Activated T-cell treated with anti-CD3 and anti-CD28 coated beads for 48 hours (primary cell): Measurements from ENCODE around the gene BRD3OS.
A peak's percentile ranks its signal among the peaks of the same experiment; 100 is the strongest.
"Not testable (repeated sequence)": the region's sequence is repeated elsewhere in the genome, so short reads cannot be mapped to it uniquely, and the experiment has no call there.

Experiments used
- DNase-seq: peaks from one replicate; pipeline ENCODE4 v3.0.0-alpha.2; 2020; ENCODE audit warnings: low read depth

Gene BRD3OS

GRCh38 chr9:133988771-133989170 lies 36.5 kb upstream of the BRD3OS start:
- not testable (repeated sequence) for DNase-seq

GRCh38 chr9:133989625-133990365 lies 35.5 kb upstream of the BRD3OS start:
- no peak for DNase-seq

DNA sequence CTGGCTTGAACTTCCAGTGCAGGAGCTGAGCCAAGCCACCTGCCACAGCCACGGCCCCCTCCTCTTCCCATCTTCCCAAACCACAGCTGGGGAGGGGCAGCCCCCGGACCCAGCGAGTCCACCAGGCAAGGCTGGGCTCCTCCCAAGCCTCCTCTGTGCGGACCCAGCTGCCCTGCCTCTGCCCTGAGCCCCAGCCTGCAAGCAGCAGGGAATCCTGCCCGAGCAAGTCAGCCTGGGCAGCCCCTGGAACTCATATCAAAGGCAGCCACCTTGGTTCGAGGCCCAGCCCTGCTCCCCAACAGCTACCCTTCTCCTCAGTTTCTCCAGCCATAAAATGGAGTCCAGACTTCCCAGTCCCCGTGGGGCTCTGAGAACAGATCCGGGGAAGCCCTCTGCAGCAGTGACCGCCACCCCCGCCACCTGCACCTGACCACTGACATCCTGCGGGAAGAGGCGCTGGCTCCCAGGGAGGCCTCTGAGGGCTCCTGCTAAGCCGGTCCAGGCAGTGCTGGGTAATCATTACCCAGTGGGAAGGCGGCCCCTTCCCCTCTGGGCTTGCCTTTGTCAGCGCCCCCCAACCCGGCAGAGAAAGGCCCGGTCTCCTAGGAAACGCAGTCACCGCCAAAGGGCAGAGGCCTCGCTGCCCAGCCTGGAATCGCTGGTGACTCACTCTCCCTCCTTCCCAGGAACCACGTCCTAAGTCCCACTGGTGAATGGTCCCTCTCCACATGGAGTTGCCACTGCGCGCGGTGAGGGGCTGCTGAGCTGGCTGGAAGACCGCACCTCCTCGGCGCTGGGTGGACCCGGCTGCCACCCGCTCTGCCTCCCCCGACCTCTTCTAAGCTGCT lies 34.7 kb upstream of the BRD3OS start:
- no peak for DNase-seq

- DNase-seq = no peak
Observed at GRCh38 chr9:133991214-133991921, 33.9 kb upstream of the BRD3OS start.

DNA sequence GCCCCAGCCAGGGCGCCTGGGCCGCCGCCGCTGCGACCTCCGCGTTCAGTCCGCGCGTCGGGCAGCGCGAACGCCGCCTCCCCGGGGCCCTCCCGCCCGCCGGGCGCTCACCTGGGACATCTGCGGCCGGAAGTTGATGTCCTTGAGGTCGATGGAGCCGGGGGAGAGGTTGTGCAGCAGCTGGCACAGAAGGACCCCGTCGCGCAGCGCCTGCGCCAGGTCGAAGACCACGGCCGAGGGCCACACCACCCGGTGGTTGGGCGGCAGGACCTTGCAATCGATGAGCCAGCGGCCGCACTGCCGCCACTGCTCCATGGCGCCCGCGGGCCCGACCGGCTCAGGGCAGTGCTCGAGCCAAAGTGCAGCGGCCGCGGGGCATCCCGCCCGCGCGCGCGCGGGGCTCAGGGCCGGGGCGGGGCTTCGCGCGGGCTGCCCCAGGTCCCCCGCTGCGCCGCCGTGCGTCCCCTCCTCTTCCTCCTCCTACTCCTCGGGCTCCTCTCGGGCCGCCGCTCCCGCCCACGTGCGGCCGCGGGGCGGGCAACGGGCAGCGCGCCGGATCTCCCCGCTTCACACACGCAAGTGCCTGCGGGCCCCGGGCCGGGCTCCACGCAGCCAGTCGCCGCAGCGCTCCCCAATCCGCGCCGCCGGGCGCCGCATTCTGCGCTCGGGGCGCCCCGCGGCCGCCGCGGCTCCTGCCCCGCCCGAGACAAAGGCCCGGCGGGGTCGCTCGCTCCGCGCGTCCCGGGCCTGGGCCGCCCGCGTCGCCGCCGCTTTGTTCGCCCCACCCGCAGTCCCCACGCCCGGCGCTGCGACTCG lies 33.1 kb upstream of the BRD3OS start, which contains the start of gene VAV2:
TSS of gene VAV2 (minus strand) at position 361 of the 816 bp plus-strand sequence. CDS start at position 315, 46 bp downstream.
- DNase-seq = peak; percentile 40

GRCh38 chr9:133992780-133993634 lies 32.3 kb upstream of the BRD3OS start:
- DNase-seq = peak; percentile 74

DNA sequence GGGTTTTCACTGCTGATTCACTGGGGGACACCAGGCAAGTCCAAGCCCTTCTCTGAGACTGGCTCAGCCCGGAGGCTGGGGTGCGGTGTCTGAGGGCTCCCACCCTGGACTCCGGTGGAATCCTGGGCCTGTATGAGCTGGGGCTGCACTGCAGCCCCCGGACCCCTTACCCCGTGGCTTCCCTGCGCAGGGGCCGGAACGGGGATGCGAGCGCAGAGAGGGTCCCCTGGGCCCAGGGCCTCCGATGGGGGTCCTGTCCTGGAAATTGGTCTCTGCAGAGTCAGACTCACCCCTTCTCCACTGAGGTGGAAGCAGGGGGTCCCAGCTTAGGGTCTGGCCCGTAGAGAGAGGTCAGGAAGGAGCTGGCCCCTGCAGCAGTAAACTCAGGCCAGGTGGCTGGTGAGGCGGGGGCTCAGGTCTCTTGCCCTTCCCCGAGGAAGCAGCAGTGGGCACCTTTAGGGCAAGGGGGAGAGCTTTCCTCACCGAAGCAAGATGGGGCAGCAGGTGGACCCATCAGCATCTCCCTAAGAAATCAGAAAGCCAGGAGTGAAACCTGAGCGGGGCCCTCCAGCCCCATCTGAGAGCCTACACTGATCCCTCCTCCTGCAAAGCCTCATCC lies 31.5 kb upstream of the BRD3OS start:
- no peak for DNase-seq

DNA sequence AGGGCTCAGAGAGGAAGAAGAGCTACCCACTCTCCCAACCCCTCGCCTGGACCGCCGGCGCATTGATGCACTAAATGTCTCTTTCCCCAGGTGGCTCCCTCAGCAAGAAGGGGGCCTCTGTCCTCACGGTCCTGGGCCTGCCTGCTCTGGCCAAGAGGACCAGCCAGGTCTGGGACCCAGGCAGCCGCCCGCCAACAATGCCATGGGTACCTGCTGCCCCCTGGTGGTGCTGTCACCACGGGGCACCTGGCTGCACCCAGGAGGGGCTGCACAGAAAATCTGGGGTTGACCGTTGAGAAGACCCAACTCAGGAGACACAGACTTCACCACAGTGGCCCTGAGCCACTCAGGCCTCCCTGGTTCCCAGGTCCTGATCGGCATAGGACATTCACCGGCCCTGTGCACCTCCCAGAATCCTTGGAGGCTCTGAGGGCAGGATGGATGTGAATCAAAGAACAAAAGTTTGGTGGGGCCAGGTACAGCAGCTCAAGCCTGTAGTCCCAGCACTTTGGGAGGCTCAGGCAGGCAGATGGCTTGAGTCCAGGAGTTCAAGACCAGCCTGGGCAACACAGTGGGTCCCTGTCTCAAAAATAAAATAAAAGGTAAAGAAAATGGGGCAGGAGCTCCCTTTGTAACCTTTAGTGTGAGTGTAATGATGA lies 30.8 kb upstream of the BRD3OS start:
- peak; percentile 74 for DNase-seq

DNA sequence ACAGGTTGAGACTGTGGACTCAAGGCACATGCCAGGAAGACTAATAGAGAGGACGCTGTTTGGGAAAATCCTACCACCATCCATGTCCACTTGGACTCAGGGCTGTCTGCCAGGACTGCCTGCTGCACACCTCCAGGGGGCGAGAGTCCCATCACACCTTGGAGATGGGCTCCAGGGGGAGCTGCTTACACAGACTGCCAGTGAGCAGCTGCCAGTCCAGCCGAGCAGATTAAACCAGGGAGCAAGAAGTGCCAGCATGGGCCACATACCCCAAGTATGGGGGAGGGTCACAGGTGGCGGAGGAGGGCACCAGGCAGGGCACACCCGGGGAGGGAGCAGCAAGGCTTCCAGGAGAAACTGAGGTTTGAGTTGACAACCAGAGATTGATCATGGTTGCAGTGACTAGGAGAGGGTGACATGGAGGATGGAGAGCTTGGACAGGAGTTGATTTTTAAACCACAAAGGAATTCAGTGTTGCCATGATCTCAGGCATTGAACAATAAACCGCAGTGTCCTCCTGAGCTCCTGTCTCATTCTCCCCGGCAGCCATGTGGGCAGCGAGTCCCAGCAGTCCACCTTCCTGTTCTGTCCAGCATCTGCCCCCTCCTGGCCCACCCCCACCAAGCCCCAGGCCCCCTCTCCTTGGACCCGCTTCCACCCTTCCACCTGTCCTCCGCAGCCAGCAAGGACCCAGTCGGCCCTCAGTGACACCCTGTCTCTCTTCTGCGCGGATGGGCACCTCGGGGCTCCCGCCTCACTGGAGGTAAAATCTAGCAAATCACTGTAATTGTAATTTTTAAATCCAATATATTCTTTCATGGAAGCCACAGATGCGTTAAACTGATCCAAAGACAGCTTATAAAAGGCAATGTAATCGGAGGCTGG lies 30.0 kb upstream of the BRD3OS start:
- DNase-seq = no peak

DNA sequence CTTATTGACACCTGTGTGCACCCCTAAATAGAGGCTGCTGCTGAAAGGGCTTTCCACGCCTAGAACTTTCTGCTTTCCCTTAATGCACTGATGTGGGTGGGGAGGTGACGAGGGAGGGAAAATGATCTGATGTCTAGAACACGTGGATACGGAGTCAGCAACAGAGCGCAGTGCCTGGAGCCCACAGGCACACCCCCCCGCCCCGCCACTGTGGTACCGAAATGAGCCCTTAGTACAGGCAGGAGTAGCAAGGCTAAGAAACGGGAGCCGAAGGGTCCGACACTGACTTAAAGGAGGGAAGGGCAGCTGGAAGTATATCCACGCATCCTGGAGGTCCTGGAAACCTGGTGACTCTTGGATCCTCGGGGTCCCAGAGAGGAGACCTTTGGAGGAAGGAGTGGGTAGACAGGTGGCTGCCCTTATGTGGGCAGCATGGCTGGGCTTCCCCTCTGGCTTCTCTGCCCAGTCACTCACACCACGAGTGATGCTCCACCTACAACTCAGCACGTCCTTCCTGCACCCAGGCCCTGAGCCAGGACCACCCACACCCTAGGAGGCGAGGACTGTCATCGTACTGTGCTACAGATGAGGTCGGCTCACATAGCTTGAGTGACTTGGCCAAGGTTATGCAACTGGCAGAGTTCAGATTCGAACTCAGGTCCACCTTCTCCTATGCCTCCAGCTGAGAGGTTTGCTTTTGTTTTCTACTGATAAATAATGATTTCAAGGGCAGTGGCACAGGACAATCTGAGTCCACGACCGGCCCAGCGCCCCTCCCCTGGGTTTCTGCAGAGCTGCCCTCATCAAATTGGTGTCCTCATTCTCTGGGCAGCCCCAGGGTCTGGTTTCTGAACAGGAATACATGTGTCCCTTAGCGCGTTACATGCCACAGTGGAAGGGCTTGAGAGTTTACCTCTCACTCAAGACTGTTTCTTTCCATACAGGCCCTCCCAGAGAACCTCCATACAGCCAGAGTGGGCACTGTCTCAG lies 28.5 kb upstream of the BRD3OS start:
- no peak for DNase-seq

GRCh38 chr9:133997584-133997983 lies 27.7 kb upstream of the BRD3OS start:
- DNase-seq = no peak

DNA sequence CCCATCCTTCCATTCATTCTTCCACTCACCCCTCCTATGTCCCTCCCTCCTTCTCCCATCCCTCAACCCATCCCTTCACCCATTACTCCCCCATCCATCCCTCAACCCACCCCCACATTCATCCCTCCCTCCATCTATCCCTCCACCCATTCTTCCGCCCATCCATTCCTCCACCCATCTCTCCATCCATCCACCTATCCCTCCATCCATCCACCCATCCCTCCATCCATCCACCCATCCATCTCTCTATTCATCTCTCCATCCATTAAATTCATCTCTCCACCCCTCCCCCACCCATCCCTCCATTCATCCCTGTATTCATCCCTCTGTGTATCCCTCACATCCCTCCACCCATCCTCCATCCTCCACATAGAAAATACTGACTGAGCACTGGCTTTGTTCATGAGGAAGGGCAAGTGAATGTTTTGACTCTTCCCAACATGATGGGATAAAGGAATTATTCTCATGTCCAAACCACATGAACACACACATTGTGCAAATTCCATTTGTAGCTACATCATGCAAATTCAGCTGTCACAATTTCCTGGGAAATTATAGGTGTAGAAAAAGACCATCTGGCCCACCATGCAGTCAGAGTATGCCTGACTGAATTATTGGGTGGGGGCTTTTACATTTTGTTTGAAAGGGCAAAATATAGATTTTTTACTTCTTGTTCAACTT lies 26.2 kb upstream of the BRD3OS start:
- DNase-seq = no peak

DNA sequence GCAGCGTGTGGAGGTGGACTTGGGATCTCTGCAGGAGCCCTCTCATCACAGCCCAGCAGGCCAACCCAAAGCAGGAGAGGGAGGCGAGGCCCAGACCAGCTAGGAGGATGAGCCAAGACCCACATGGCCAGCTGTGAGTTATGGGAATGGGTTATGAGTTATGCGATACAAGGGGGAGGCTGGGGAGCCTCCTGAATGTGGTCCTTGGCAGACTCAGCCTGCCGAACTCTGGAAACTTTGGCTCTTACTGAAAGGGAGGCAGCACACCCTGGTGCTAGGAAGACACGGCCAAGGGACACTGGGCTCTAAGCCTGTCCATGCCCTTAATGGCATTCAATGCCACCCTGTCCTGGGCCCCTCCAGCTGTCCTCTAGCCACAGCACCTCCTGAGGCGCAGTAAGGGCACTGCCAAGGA lies 25.4 kb upstream of the BRD3OS start:
- no peak for DNase-seq

- DNase-seq = no peak
Observed at GRCh38 chr9:134002796-134003195, 22.5 kb upstream of the BRD3OS start.

GRCh38 chr9:134003237-134003636 lies 22.0 kb upstream of the BRD3OS start:
- no peak for DNase-seq

DNA sequence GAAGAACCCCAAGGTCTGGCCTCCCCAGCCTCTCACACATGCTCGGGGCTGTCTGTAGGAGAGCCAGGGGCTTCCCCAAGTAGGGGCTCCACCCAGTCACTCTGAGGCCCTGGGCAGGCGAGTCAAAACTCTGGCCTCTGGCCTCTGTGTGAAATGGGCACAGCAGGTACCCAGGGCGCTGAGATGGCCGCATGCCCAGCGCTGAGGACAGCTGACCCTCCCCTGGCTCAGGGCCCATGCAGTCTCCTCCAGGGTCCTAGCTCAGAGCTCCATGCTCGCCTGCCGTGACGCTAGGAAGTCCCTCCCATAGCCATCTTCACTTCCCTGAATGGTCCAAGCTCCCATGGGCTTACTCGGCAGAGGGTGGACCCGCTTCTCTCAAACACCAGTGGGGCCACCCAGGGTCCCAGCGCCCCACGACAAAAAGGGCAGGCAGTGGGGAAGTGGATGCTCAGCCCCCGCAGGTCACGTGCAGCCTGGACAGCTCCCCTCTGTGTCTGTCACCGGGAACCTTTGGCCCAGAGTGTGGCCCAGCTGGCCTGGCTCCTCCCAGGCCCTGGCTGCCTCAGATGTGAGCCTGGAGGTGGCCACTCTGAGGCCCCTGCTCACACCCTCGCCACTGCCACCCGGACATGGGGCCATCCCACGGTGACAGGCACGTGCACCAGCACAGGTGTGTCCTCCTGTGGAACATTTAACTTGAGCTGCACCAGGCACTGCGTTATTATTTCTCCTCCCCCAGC lies 21.0 kb upstream of the BRD3OS start:
- DNase-seq = no peak
